ENCODE data around the gene ACER1.
"Not testable (repeated sequence)": the region's sequence is repeated elsewhere in the genome, so short reads cannot be mapped to it uniquely, and the experiment has no call there.

Gene ACER1

DNA sequence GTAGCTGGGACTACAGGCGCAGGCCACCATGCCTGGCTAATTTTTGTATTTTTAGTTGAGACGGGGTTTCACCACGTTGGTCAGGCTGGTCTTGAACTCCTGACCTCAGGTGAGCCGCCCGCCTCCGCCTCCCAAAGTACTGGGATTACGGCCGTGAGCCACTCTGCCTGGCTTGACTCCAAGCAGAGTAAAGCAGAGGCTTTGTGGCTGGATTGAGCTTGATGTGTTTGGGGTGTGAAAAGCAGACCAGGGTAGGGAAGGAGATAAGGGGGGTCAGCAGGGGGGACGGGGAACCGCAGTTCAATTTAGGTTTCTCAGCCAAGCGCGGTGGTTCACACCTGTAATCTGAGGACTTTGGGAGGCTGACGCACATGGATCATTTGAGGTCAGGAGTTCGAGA is 23.8 kb upstream of the ACER1 start:
- no peak for DNase-seq (ENCODE audit: low spot score)

DNA sequence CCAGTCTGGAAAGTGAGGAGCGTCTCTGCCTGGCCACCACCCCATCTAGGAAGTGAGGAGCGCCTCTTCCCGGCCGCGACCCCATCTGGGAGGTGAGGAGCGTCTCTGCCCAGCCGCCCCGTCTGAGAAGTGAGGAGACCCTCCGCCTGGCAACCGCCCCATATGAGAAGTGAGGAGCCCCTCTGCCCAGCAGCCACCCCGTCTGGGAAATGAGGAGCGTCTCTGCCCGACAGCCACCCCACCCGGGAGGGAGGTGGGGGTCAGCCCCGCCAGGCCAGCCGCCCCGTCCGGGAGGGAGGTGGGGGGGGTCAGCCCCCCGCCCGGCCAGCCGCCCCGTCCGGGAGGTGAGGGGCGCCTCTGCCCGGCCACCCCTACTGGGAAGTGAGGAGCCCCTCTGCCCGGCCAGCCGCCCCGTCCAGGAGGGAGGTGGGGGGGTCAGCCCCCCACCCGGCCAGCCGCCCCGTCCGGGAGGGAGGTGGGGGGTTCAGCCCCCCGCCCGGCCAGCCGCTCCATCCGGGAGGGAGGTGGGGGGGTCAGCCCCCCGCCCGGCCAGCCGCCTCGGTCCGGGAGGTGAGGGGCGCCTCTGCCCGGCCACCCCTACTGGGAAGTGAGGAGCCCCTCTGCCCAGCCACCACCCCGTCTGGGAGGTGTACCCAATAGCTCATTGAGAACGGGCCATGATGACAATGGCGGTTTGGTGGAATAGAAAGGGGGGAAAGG is 22.1 kb upstream of the ACER1 start:
- DNase-seq (ENCODE audit: low spot score) = not testable (repeated sequence)

DNA sequence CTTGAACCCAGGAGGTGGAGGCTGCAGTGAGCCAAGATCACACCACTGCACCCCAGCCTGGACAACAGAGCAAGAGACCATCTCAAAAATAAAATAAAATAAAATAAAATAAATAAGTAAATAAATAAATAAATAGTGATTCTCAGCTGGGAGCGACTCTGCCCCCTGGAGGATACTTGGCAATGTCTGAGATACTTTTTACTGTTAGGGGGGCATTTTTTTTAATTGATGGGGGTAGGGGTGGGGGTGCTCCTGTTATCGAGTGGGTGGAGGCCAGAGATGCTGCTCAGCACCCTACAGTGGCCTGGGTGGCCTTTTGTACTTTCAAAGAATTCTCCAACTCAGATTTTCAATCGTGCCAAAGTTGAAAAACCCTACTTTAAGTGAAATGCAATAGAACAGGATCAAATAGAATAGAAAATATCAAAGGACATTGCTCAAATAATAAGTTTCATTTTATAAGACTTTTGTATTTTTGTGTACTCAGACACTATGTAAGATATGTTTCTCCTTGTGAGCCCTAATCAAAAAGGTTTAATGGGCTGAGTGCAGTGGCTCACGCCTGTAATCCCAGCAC is 20.8 kb upstream of the ACER1 start:
- DNase-seq (ENCODE audit: low spot score) = no peak

DNA sequence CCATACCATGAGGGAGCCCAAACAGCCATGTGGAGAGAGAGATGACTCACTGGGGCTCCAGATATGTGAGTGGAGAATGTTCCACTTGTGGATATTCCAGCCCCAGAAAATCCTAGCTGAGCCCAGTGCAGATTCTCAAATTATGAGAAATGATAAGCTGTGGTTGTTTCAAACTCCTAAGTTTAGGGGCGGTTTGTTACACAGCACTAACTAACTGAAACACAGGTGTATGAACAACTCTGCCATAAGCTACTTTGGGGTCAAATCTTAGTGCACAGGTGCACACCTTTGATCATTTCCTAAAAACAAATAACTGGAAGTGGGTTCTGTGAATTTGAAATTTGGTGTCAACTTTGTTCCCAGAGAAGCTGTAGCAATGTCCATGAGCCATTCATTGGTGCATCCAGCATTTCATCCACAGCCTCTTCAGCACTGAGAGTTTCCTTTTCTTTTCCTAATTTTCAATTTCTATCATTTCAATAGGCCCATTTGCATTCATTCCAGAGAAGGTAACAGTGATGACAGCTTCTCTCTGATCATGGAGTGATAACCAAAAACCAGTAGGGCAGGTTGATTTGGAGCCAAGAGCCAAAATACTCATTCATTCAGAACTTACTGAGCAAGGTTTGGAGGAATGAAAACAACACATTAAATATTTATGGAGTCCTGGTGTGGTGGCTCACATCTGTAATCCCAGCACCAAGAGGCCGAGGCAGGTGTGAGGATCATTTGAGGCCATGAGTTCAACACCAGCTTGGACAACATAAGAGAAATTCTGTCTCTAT is 19.2 kb upstream of the ACER1 start:
- no peak for DNase-seq (ENCODE audit: low spot score)

DNA sequence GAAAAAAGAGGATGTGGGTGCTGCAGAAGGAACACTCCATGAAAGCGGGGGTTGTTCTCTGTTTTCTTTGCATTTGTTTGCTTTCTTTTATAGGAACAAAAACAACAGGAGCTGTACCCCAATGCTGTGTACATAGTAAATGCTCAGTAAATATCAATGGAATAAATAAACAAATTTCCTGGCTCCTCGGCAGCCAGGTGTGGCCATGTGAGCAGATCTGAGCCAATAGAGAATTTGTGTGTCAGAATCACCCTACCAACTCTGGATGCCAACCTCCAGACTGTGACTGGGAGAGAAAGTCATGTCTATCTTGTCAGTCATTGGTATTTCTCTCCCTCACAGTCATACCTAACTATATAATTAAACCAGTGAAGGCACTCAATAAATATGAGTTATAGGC is 17.3 kb upstream of the ACER1 start:
- DNase-seq (ENCODE audit: low spot score) = no peak

DNA sequence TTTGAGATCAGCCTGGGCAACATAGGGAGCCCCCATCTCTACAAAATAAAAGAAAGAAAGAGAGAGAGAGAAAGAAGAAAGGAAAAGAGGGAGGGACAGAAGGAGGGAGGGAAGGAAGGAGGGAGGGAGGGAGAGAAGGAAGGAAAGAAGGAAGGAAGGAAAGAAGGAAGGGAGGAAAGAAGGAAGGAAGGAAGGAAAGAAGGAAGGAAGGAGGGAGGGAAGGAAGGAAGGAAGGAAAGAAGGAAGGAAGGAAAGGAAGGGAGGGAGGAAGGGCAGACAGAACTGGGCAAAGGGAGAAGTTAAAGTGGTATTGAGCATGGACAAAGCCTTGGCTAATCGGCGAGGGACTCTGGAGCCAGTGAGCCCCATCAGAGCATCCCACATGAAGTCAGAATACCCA is 15.9 kb upstream of the ACER1 start:
- DNase-seq (ENCODE audit: low spot score) = not testable (repeated sequence)

DNA sequence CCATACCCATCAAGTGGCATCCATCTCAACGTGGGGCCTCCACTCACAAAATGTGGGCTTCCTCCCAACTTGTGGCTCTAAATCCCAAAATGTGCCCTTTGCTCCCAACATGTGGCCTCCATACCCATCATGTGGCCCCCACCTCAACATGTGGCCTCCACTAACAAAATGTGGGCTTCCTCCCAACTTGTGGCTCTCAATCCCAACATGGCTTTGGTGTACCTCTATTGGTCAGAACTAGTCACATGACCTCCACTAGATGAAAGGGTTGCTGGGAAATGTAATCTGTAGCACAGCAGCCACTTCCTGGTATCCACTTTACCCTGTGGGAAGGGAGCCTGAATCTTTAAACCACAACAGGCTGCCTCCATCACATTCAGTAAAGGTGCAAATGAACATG is 10.1 kb upstream of the ACER1 start:
- DNase-seq (ENCODE audit: low spot score) = no peak

DNA sequence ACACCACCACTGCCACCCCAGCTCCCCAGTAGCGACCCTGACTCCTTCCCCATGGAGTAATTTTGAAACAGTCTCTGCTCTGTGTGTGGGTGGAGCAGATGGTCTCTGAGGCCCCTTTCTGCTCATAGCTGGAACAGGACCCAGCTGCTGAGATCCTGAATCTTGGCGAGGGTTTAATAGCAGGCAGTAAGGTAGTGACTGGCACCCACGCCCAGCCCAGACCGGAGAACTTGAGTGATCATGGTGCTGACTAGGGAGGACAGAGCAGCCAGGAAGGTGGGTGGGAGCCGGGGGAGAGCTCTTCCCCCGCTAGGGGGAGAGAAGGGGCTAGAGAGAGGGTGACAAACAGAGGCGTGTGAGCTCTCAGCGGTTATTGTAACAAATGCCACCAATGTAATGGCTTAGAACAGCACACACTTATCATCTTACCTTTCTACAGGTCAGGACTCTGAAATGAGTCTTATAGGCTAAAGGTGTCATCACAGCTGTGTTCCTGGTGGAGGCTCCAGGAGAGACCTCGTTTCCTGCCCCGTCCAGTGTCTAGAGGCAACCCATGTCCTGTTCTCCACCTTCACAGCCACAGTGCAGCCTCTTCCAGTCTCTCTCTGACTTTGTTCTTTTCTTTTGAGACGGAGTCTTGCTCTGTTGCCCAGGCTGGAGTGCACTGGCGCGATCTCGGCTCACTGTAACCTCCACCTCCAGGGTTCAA is 7.2 kb upstream of the ACER1 start:
- DNase-seq (ENCODE audit: low spot score) = no peak

DNA sequence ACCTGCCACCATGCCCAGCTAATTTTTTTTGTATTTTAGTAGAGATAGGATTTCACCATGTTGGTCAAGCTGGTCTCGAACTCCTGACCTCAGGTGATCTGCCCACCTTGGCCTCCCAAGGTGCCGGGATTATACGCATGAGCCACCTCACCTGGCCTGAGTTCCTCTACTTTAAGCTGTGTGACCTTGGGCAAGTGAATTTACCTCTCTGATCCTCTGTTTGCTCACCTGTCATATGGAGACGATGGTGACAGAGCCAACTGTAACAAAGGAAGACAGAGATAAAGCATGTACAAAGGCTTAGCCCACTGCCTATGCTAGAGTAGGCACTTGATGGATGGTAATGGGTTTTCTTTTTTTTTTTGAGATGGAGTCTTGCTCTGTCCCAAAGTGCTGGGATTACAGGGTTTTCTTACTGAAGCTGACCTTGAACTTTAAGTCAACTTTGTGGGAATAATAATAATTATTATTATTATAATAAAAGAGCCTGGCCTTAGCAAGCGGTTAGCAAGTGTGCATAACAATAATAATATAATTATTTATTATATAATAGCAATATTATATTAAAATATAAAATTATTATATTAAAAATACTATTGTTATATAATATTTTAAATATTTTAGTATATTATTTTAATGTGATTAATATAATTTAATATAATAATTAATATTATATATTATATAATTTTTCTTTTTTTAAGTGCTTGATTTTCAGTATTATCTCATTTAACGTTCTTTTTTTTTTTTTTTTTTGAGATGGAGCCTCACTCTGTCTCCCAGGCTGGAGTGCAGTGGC is 1.3 kb upstream of the ACER1 start:
- DNase-seq (ENCODE audit: low spot score) = no peak

DNA sequence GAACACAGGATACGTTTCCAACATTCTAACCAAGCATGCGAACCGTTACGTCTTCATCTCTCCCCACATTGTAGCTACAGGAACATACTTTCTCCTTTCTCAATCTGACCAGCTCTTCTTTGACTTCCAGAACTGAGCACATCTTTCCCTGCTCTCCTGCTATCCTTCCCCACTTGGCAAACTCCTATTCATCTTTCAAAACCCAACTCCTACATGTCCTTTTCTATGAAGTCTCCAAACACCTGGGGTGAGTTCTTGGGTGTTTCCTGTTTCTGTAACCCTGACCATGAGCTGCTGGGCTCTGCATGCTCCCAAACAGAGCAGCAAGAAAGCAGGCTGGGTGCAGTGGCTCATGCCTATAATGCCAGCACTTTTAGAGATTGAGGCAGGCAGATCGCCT is 6.6 kb downstream of the ACER1 start:
- no peak for DNase-seq (ENCODE audit: low spot score)

DNA sequence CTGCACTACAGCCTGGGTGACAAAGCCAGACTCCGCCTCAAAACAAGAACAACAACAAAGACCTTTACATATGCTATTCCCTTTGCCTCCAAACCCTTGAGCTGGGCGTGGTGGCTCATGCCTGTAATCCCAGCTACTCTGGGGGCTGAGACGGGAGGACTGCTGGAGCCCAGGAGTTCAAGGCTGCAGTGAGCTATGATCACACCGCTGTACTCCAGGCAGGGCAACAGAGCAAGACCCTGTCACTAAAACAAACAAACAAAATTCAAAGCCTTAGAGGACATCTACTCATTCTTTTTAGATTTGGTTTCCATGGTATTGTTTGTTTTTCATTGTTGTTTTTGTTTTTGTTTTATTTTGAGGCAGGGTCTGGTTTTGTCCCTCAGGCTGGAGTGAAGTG is 7.8 kb downstream of the ACER1 start:
- no peak for DNase-seq (ENCODE audit: low spot score)

DNA sequence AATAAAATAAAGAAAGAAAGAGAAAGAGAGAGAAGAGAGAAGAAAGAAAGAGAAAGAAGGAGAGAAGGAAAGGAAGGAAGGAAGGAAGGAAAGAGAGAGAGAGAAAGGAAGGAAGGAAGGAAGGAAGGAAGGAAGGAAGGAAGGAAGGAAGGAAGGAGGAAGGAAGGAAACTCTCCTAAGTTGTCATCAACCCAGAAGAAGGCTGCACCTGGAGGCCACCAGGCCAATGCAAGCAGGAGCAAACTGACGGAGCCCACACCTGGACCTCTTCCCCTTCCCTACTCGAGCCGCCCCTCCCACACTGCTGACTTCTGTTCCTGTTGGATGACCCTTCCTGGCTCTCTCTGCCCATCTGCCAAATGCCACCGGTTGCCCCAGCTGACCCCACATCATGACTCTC is 8.7 kb downstream of the ACER1 start:
- no peak for DNase-seq (ENCODE audit: low spot score)

DNA sequence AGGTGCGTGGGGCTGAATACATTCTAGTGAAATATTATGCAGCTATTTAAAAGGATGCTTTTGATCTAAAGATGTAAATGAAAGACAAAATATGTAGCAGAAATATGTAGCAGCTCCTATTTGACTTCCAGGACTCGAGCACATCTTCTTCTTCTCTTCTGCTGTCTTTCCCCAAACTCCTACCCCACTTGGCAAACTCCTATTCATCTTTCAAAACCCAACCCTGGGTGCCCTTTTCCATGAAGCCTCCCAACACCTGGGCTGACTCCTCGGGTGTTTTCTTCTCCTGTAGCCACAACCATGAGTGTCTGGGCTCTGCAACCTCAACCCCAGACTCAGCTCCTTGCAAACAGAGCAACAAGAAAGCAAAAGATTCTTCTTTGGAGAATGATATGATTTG is 11.1 kb downstream of the ACER1 start:
- DNase-seq (ENCODE audit: low spot score) = no peak

DNA sequence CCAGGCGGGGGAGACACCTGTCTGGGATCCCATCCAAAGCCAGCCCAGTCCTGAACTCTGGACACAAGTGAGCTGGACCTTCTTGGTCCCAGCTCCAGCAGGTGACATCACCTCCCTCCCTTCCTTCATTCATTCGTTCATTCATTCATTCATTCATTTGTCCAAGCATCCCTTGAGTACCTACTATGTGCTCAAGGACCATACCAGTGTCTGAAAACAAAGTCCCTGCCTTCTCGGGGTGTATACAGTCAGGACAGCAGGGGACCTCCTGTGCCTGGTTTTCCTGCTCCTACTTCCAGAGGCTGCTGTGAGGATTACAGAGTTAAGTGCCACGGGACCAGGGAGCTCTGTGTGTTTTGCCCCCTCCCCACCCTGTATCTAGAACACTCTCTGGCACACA is 14.0 kb downstream of the ACER1 start:
- DNase-seq (ENCODE audit: low spot score) = no peak

DNA sequence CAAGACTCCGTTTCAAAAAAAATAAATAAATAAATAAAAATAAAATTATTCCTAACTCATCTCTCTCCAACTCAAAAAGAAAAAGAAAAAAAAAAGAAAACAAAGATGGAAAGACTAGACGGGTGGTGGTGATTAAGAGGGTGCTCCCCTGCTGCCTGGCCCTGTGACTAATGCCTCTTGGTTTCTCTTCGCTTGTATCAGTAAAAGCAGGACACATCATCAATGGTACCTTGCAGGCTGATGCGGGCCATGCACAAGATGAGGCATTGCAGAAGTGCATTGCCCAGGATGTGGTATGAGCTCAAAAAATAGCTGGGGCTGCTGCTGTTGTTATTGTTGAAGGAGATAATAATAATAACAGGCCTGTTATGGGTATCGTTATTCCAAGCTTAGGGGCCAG is 14.6 kb downstream of the ACER1 start:
- no peak for DNase-seq (ENCODE audit: low spot score)

DNA sequence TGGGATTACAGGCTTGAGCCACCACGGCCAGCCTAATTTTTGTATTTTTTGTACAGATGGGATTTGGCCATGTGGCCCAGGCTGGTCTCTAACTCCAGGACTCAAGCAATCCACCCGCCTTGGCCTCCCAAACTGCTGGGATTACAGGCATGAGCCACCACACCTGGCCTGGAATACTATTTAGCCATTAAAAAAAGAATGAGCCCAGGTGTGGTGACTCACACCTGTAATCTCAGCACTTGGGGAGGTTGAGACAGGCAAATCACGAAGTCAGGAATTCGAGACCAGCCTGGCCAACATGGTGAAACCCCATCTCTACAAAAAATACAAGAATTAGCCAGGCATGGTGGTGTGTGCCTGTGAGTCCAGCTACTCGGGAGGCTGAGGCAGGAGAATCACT is 17.8 kb downstream of the ACER1 start:
- not testable (repeated sequence) for DNase-seq (ENCODE audit: low spot score)

DNA sequence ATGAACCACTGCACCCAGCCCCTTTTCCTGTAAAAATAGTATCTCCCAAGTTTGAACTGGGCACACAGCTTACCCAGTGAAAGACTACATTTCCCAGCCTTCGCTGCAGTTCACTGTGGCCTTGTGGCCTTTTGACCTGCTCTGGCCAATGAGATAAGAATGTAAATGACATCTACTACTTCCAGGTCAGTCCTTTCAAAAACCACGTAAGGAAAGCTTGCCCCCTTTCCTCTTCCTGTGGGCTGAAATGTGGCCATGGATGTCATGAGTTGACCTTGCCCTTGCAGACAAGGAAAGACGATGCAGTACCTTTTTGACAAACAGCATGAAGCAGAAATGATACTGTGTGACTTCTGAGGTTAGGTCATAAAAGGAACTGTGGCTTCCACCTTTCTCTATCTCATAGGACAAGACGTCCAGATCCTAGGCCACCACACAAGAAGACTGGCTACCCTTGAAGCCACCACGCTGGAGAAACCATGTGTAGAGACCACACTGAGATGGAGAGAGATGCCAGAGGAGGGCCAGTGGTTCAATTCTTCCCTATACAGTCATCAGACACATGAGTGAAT is 19.9 kb downstream of the ACER1 start:
- no peak for DNase-seq (ENCODE audit: low spot score)

DNA sequence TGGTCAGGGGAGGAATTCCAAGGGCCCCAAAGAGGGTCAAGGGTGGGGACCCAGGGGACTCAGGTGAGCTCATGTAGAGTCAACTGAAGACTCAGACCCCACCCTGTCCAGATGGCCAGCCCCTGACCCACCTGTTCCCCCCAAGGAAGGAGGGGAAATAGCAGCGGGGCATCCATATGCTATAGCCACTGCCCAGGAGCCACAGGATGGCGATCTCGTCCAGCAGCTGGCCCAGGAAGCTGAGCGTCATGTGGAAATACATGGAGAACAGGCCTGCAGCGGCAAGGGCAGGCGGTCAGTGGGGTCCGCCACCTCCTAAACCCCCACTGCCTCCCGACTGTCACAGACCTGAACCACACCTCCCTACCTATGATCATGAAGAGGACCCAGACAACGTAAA is 21.4 kb downstream of the ACER1 start:
- no peak for DNase-seq (ENCODE audit: low spot score)

DNA sequence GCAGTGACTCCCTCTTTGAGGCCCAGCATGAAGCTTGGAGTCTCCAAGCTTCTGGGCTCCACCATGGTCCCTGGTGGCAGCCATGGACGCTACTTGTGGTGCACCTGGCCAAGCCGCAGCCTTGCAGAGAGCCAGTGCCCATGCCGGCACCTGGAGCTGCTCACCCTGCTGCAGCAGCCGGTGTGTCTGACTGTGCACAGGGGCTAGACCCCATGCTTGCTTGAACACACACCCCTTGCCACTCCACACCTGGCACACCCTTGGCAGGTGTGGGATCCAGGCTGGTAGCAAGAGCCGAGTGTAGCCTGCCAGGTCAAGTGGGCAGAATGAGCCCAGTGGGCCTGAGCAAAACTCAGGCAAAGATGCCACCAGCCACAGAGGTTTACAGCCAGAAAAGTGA is 35.0 kb downstream of the ACER1 start:
- DNase-seq (ENCODE audit: low spot score) = no peak

DNA sequence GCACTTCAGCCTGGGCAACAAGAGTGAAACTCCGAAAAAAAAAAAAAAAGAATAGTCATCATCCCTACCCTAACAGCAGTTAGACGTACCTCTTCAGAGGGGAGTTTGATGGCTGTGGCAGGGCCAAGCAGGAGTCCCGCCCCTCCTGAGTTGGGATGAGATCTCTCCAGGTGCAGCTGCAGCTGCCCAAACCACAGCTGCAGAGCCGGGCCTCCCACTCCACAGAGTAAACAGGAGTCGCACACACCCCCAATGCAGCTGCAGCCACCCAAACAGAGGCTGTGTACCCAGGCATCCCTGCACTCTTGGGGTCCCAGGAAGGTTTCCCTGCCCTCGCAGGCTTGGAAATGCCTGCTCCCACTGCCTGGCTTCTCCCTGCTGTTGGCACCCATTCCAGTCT is 36.2 kb downstream of the ACER1 start:
- DNase-seq (ENCODE audit: low spot score) = no peak

DNA sequence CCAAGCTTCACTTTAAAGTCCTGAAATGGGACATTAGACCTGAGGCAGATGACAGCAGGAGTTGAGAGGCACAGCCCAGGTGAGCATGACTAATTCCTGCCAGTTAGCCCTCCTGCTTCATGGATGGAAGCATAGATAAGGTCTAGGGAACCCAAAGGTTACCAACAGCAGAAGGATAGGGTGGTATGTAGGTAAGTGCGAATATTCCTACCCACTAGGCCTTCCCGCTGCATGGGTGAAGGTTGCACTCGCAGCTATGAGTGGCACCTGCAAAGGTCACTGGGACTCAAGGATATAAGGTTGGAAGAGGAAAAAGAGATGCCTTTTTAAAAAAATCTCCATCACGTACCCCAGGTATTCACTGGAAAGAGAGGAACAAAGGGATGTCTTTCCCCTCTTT is 41.4 kb downstream of the ACER1 start:
- DNase-seq (ENCODE audit: low spot score) = no peak

DNA sequence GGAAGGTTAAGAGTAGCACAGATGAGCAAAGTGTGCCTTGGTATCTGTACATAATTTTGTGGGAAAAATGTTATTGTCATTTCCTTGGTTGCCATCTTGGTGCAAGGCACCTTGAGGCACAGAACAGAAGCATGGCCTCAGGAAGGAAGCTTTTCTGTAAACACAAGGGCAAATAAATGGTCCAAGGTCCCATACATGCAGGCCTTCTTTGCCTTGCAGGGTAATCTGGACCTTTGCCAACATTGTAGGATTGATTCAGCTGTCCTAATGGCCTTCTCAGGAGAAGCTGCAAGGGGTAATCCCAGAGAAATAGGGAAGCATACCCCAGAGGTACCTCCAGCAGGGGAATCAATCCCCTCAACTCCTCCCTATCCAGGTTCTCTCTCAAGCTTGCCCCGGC is 44.7 kb downstream of the ACER1 start:
- no peak for DNase-seq (ENCODE audit: low spot score)
